ENCODE data around the gene CNTN5. TPM values are rescaled to one million over a fixed set of nuclear protein-coding genes. Genes with fewer than 3 reads are reported as not detected.

The CNTN5 gene
- total RNA-seq, 2 experiments from 2014 or later, result not detected

- Histone ChIP-seq H3K27me3 (ENCODE audit: control insufficient read depth in 1 of 2, insufficient read depth in 2 of 2, low read length in 2 of 2) (no peaks in the 10 kb centered on the region), H3K9me3 (ENCODE audit: control insufficient read depth in 1 of 2, insufficient read depth in 1 of 2, low read length in 2 of 2) (no peaks in the 10 kb centered on the region), H3K4me1 (ENCODE audit: insufficient read depth, low read length) (no peaks in the 10 kb centered on the region), H3K4me3 (ENCODE audit: low read length) (no peak overlapping the region), H3K27ac (ENCODE audit: low read depth in 1 of 2, low read length in 2 of 2) (no peak overlapping the region), H3K36me3 (ENCODE audit: insufficient read depth, low read length) (no peaks in the 10 kb centered on the region)
- POLR2A ChIA-PET, result interaction anchor here (0.6 kb wide), 1 partner anchor 1932 kb away, joined by 4 read pairs; no protein-coding TSS in a partner anchor
- CTCF ChIA-PET, result no interaction called here
- no peak overlapping the region for H3K27ac Mint-ChIP-seq
- DNase-seq (no peak), ATAC-seq (ENCODE audit: poor library complexity) (no peak)
- TF ChIP-seq CTCF (IDR thresholded peaks at IDR 0.05), result no peak
- intact Hi-C loops (cut with DNase I, micrococcal nuclease), result no loop called here
- peaks cover 14% of the 10 kb centered on the region for H3K9me3 Mint-ChIP-seq
- H3K4me3 Mint-ChIP-seq, result no peak overlapping the region
- H3K4me1 Mint-ChIP-seq (ENCODE audit: low read depth), result no peaks in the 10 kb centered on the region
- no peaks in the 10 kb centered on the region for H3K36me3 Mint-ChIP-seq (ENCODE audit: low read depth)
- no peaks in the 10 kb centered on the region for H3K27me3 Mint-ChIP-seq
Observed at GRCh38 chr11:99687320-99687719, 666.6 kb downstream of the CNTN5 start.

GRCh38 chr11:99693941-99694492 lies 673.3 kb downstream of the CNTN5 start:
- Mint-ChIP-seq H3K36me3 (ENCODE audit: low read depth) (no peaks in the 10 kb centered on the region), H3K9me3 (peaks cover 28% of the 10 kb centered on the region), H3K4me1 (ENCODE audit: low read depth) (no peaks in the 10 kb centered on the region), H3K27ac (no peak overlapping the region), H3K4me3 (no peak overlapping the region), H3K27me3 (no peaks in the 10 kb centered on the region)
- DNase-seq (no peak), ATAC-seq (ENCODE audit: poor library complexity) (no peak)
- H3K36me3 ChIP-seq (ENCODE audit: insufficient read depth, low read length), result no peaks in the 10 kb centered on the region
- peaks cover 0 to 3% of the 10 kb centered on the region in 2 experiments for H3K9me3 ChIP-seq (ENCODE audit: control insufficient read depth in 1 of 2, insufficient read depth in 1 of 2, low read length in 2 of 2)
- H3K4me3 ChIP-seq (ENCODE audit: low read length), result no peak overlapping the region
- POLR2A ChIA-PET, result no interaction called here
- H3K27ac ChIP-seq (ENCODE audit: low read depth in 1 of 2, low read length in 2 of 2), result no peak overlapping the region
- no peaks in the 10 kb centered on the region for H3K4me1 ChIP-seq (ENCODE audit: insufficient read depth, low read length)
- intact Hi-C loops (cut with DNase I, micrococcal nuclease), result no loop called here
- no peaks in the 10 kb centered on the region for H3K27me3 ChIP-seq (ENCODE audit: control insufficient read depth in 1 of 2, insufficient read depth in 2 of 2, low read length in 2 of 2)
- CTCF ChIA-PET, result no interaction called here
- TF ChIP-seq CTCF (IDR thresholded peaks at IDR 0.05), result no peak

DNA sequence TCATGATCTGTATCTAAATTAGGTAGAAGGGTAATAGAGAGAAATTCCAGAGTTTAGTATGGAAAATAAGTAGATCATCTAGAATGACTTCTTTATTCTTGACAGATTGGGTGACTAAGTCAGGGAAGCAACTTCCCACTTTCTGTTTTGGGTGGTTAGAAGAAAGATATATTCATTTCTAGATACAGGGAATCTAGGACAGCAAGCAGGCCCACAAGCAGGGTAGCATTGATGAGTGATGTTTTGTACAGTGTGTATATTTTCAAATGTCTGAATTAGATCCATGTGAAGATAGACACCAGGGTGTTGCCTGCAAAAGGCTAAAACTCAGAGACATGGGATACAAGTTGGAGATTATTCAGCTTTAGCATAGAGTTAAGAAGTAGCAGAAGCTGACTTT lies 674.4 kb downstream of the CNTN5 start:
- H3K9me3 Mint-ChIP-seq, result peaks cover 22% of the 10 kb centered on the region
- no peaks in the 10 kb centered on the region for H3K36me3 ChIP-seq (ENCODE audit: insufficient read depth, low read length)
- POLR2A ChIA-PET, result no interaction called here
- no peaks in the 10 kb centered on the region for H3K4me1 Mint-ChIP-seq (ENCODE audit: low read depth)
- H3K27ac ChIP-seq (ENCODE audit: low read depth in 1 of 2, low read length in 2 of 2), result no peak overlapping the region
- CTCF ChIA-PET, result no interaction called here
- H3K27me3 Mint-ChIP-seq, result no peaks in the 10 kb centered on the region
- H3K36me3 Mint-ChIP-seq (ENCODE audit: low read depth), result no peaks in the 10 kb centered on the region
- no peak for DNase-seq
- H3K4me3 Mint-ChIP-seq, result no peak overlapping the region
- H3K4me3 ChIP-seq (ENCODE audit: low read length), result no peak overlapping the region
- H3K9me3 ChIP-seq (ENCODE audit: control insufficient read depth in 1 of 2, insufficient read depth in 1 of 2, low read length in 2 of 2), result peaks cover 0 to 3% of the 10 kb centered on the region in 2 experiments
- ATAC-seq (ENCODE audit: poor library complexity), result no peak
- TF ChIP-seq CTCF (IDR thresholded peaks at IDR 0.05), result no peak
- intact Hi-C loops (cut with DNase I, micrococcal nuclease), result no loop called here
- no peak overlapping the region for H3K27ac Mint-ChIP-seq
- H3K4me1 ChIP-seq (ENCODE audit: insufficient read depth, low read length), result no peaks in the 10 kb centered on the region
- H3K27me3 ChIP-seq (ENCODE audit: control insufficient read depth in 1 of 2, insufficient read depth in 2 of 2, low read length in 2 of 2), result no peaks in the 10 kb centered on the region

Measured in CD4-positive, alpha-beta T cell (primary cell).